Bronchial epithelial cell (primary cell): Measurements from ENCODE around the gene PSMC4. TPM values are rescaled to one million over a fixed set of nuclear protein-coding genes. Genes with fewer than 3 reads are reported as not detected.

Source experiments
- DNase-seq: peaks from one replicate; pipeline ENCODE4 v3.0.0-alpha.2; 2010; ENCODE audit warnings: low read depth
- FAIRE-seq: peaks from 2 replicates; lab custom pipeline; 2011; peaks lifted over from hg19 to GRCh38; lab: Jason Lieb, UNC
- H3K27me3 ChIP-seq: 2 replicates; pipeline ENCODE4 v1.5.1; 2011; ENCODE audit warnings: low read length; ENCODE audit not compliant: control insufficient read depth, insufficient read depth
- H3K36me3 ChIP-seq: 2 replicates; pipeline ENCODE4 v1.5.1; 2011; ENCODE audit warnings: low read length; ENCODE audit not compliant: control insufficient read depth, insufficient read depth
- H3K4me3 ChIP-seq: 2 replicates; pipeline ENCODE4 v1.5.1; 2011; ENCODE audit warnings: mild to moderate bottlenecking, low read depth, low read length, control low read depth
- total RNA-seq: library from RNA; depleted of rRNA; stranded (reverse); fragments of >200 nt; gene quantifications from 2 replicates; pipeline ENCODE4 v1.2.1, GENCODE V29; 2014
- TF ChIP-seq, protein P1 (sequence below): IDR thresholded peaks from 2 replicates; pipeline ENCODE4 v1.5.1; 2011; ENCODE audit warnings: mild to moderate bottlenecking, moderate library complexity, low read length, control low read depth, inconsistent platforms; ENCODE audit not compliant: insufficient read depth, severe bottlenecking

The PSMC4 gene
- total RNA-seq, 1 donor from 2014 or later, result 99.3 TPM

GRCh38 chr19:39935364-39935661 lies 35.7 kb upstream of the PSMC4 start:
- TF ChIP-seq, protein P1, sequence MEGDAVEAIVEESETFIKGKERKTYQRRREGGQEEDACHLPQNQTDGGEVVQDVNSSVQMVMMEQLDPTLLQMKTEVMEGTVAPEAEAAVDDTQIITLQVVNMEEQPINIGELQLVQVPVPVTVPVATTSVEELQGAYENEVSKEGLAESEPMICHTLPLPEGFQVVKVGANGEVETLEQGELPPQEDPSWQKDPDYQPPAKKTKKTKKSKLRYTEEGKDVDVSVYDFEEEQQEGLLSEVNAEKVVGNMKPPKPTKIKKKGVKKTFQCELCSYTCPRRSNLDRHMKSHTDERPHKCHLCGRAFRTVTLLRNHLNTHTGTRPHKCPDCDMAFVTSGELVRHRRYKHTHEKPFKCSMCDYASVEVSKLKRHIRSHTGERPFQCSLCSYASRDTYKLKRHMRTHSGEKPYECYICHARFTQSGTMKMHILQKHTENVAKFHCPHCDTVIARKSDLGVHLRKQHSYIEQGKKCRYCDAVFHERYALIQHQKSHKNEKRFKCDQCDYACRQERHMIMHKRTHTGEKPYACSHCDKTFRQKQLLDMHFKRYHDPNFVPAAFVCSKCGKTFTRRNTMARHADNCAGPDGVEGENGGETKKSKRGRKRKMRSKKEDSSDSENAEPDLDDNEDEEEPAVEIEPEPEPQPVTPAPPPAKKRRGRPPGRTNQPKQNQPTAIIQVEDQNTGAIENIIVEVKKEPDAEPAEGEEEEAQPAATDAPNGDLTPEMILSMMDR, result no peak
- no peak overlapping the region for H3K4me3 ChIP-seq
- DNase-seq, result no peak
- H3K27me3 ChIP-seq, result no peaks in the 10 kb centered on the region
- FAIRE-seq, result no peak
- H3K36me3 ChIP-seq, result no peaks in the 10 kb centered on the region

GRCh38 chr19:39936020-39936419 lies 34.9 kb upstream of the PSMC4 start:
- Histone ChIP-seq H3K27me3 (no peaks in the 10 kb centered on the region), H3K4me3 (no peak overlapping the region)

GRCh38 chr19:39936622-39937021 lies 34.3 kb upstream of the PSMC4 start:
- H3K27me3 ChIP-seq, result no peaks in the 10 kb centered on the region
- H3K4me3 ChIP-seq, result no peak overlapping the region
- TF ChIP-seq, protein P1, result no peak
- DNase-seq (no peak), FAIRE-seq (no peak)
- H3K36me3 ChIP-seq, result no peaks in the 10 kb centered on the region

More at GRCh38 chr19:39936020-39936419, 34.9 kb upstream of the PSMC4 start:
- TF ChIP-seq, protein P1, result no peak
- DNase-seq (no peak), FAIRE-seq (no peak)
- H3K36me3 ChIP-seq, result no peaks in the 10 kb centered on the region

DNA sequence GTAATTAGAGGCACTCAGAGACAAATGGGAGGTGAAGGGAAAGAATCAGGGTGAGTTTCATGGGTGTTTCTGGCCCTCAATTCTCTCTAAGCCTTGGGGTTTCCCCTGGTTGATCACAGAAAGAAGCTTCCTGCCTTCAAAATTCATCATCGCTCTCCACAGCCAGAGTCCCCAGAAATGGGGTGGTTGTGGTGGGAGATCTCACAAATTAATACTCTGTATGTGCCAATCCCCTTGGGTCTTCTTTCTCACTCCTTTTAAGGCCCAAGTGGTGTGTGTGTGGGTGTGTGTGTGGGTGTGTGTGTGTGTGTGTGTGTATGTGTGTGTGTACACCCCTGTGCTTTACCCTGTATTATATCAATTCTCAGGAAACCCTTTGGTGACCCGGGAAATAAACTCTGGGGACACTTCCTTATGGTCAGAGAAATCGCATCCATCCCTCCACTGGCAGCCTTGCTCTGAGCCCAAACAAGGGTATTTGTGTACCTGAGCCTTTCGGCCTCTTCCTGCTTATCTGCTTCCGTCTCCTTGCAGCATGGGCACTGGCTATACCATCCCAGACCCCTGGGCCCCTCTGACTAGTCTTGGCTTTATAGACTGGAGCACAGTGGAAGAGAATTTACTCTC lies 33.8 kb upstream of the PSMC4 start:
- no peak overlapping the region for H3K4me3 ChIP-seq
- DNase-seq (no peak), FAIRE-seq (no peak)
- H3K27me3 ChIP-seq, result no peaks in the 10 kb centered on the region
- TF ChIP-seq, protein P1, result no peak
- H3K36me3 ChIP-seq, result no peaks in the 10 kb centered on the region

DNA sequence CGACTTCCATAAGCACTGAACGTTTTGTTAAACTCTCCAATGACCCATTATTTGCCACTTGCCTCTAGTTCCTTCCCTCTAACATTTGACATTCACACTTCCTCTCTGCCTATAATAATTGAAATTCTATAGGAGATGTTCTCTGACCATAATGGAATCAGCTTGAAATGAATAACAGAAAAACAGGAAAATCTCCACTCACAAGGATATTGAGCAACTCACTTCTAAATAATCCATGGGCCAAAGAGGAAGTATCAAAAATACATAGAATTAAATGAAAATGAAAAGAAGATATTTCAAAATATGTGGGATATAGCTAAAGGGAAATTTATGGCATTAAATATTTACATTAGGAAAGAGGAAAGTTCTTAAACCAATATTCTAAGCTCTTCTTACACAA lies 33.2 kb upstream of the PSMC4 start:
- FAIRE-seq (no peak), DNase-seq (no peak)
- no peaks in the 10 kb centered on the region for H3K36me3 ChIP-seq
- H3K27me3 ChIP-seq, result no peaks in the 10 kb centered on the region
- H3K4me3 ChIP-seq, result no peak overlapping the region
- TF ChIP-seq, protein P1, result no peak

GRCh38 chr19:39939556-39939955 lies 31.4 kb upstream of the PSMC4 start:
- Histone ChIP-seq H3K4me3 (no peak overlapping the region), H3K36me3 (no peaks in the 10 kb centered on the region), H3K27me3 (no peaks in the 10 kb centered on the region)
- FAIRE-seq (no peak), DNase-seq (no peak)
- TF ChIP-seq, protein P1, result no peak
